GM15510 (cell line): ENCODE results near the gene TERT.

Experiments
- POLR2A ChIP-seq: IDR thresholded peaks from 3 replicates; pipeline ENCODE4 v1.6.1; 2011; ENCODE audit warnings: borderline replicate concordance; ENCODE audit not compliant: insufficient read length; ENCODE audit errors: extremely low read depth

Gene TERT

DNA sequence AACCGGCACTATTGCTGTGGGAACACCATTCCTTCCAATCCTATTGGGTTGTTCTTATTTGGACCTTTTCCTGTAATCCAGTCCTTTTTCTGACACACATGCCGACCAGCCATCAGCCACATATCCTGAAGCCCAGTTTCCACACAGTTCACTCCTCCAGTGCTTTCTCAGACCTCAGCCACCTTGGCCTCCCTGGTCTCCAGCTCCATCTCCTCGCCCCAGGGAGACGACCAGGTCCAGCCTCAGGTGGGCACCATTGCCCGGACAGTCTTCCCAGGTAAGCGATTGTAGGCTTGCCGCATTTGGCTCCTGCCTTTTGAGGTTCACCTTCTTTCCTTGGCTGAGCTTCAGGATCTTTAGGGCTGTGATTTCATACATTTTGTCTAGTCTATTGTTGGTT is 15.2 kb upstream of the TERT start:
- TF ChIP-seq POLR2A: no peak

DNA sequence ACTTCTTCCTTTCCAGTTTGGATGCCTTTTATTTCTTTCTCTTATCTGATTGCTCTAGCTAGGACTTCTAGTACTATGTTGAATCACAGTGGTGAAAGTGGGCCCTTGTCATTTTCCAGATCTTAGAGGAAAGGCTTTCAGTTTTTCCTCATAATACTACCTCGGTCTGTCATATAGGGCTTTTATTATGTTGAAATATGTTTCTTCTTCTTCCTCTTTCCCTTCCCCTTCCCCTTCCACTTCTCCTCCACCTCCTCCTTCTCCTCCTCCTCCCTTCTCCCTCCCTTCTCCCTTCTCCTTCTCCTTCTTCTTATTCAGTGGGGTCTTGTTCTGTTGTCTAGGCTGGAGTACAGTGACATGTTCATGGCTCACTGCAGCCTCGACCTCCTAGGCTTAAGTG is 9.2 kb upstream of the TERT start:
- no peak for TF ChIP-seq POLR2A

DNA sequence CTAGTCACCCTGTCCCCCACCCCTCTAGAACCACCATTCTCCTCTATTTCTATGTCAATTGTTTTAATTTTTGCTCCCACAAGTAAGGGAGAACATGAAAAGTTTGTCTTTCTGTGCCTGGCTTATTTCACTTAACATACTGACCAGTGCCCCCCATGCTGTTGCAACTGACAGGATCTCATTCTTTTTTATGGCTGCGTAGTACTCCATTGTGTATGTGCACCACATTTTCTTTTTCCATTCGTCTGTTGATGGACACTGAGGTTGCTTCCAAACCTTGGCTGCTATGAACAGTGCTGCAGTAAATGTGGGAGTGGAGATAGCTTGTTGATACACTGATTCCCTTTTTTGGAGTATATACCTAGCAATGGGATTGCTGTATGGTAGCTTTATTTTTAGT is 7.4 kb upstream of the TERT start:
- no peak for TF ChIP-seq POLR2A

DNA sequence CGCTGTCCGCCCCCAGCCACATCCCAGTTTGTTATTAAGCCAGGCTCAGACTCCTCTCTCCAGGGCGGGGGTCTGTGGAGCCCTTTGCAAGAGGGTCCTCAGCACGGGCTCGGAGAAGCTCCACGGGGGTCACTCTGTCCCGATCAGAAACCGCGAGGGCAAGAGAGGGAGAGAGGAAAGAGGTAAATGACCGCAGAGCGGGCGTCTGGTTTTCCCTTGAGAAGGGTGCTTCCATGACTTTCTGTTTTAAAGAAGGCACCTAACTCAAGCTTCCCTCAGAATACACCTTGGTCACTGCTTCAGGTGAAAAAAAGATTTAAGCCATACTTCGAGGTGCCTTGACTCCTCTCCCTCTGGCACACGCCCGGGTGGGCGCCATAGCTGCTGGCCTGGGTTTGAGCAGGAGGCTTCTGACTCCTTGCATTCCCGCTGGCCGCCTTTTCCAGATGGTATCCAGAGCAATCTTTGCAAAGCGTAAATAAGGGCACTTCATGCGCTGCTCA is 5.8 kb upstream of the TERT start:
- no peak for TF ChIP-seq POLR2A

DNA sequence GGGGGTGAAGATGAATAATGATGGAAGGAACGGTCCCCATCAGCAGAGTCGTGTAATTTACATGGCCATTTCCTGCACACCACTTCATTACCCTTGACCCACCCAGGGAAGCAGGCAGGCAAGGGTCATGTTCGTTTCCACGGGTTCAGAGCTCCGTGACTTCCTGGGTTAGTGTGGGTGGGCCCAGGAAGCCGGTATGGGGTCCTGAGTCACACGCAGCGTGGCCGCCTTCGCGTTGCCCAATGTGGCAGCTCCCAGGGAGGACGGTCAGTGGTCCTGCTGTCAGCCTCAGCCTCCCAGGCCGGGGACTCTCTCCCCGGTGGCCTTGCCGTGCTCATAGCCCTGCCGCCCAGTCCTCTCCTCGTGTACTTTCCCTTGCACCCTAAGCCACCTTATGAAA is 5.1 kb upstream of the TERT start:
- no peak for TF ChIP-seq POLR2A

DNA sequence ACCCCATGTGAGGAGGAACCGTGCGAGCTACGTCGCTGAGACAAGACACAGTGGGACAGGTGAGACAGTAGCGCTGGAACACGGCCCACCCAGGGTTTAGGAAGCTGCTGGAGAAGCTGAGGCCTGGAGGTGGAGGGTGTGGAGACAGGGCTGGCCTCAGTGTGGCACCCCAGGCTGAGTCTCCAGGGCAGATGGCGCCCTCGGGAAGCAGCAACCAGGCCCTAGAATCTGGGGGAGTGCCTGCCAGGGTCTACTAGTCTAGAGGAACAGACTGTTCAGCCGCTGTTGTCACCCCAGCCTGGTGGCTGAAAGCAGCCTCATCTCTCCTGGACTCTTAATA is 4.6 kb upstream of the TERT start:
- no peak for TF ChIP-seq POLR2A

DNA sequence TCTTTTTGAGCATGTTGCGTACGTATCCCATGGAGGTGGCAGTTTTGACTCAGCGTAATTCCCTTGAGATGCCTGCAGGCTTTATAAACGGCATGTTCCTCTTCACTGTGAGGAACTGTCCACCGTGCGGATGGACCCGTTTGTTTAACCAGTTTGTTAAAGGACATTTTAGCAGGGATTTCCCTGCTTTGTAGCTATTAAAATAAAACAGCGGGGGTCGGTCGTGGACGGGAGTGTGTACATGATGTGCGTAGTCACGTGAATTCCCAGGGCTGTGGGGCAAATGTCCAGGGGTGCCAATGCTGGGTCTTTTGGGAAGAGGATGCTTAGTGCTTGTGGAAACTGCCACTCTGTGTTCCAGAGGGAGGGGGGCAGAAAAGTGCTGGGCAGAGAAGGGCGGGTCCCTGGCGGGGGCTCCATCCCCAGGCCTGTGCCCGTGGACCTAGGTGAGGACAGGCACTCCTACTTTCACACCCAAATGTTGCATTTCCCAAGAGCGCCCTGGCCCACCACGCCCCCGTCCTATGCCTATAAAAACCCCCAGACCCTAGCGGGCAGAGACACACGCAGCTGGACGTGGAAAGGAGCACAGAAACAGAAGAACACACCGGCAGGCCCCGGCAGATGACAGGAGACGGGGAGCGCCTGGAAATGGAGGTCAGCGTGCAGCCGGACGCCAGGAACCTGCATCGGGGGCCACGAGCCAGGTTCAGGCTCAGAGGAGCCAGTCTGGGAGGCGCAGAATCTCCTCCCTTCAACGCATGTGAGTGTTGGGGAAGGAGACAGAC is 4.0 kb upstream of the TERT start:
- no peak for TF ChIP-seq POLR2A

DNA sequence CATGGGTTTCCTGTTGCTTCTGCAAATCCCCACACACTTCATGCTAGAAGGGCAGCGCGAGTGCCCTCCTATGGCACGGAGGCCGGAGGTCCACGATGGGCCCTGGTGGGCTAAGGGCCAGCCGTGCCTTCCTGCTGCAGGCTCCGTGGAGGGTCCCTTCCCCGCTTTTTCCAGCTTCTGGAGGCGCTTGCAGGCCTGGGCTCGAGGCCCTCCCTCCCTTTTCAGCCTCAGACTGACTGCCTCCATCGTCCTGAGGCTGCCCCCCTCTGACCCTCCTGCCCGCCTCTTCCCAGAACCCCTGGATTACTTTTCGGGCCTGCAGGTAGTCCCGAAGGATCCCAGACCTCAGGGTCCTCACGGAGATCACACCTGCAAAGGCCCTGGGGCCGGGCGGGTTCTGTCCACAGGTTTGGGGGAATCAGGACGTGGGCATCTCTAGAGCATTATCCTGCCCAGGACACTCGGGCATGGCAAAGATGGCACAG is 3.2 kb upstream of the TERT start:
- no peak for TF ChIP-seq POLR2A

DNA sequence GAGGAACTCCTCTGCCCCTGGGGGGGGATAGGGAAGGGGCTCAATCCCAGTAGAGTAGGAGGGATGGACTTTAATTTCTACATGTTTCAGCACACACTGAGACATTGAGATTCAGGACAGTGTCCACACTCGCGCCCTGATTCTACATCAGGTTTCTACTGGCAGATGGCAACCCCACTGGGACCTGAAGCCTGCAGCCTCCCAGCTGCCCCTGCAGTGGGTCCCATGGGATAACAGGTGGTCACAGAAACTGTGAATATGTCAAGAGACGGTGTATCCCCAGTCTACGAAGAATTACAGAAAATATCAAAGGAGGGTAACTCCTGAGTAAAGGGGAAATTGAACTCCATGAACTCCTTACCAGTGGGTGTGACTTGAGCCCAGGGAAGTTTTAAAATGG is 2.4 kb upstream of the TERT start:
- TF ChIP-seq POLR2A: no peak

DNA sequence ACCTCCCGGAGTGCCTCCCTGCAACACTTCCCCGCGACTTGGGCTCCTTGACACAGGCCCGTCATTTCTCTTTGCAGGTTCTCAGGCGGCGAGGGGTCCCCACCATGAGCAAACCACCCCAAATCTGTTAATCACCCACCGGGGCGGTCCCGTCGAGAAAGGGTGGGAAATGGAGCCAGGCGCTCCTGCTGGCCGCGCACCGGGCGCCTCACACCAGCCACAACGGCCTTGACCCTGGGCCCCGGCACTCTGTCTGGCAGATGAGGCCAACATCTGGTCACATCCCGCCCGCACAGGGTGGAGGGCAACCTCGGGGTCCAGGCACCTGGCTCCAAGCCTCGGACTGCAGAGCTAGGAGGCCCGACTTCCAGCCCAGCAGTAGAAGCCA is 776 bp upstream of the TERT start:
- no peak for TF ChIP-seq POLR2A

DNA sequence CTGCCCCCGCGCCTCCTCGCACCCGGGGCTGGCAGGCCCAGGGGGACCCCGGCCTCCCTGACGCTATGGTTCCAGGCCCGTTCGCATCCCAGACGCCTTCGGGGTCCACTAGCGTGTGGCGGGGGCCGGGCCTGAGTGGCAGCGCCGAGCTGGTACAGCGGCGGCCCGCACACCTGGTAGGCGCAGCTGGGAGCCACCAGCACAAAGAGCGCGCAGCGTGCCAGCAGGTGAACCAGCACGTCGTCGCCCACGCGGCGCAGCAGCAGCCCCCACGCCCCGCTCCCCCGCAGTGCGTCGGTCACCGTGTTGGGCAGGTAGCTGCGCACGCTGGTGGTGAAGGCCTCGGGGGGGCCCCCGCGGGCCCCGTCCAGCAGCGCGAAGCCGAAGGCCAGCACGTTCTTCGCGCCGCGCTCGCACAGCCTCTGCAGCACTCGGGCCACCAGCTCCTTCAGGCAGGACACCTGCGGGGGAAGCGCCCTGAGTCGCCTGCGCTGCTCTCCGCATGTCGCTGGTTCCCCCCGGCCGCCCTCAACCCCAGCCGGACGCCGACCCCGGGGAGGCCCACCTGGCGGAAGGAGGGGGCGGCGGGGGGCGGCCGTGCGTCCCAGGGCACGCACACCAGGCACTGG is 548 bp downstream of the TERT start:
- TF ChIP-seq POLR2A: no peak

DNA sequence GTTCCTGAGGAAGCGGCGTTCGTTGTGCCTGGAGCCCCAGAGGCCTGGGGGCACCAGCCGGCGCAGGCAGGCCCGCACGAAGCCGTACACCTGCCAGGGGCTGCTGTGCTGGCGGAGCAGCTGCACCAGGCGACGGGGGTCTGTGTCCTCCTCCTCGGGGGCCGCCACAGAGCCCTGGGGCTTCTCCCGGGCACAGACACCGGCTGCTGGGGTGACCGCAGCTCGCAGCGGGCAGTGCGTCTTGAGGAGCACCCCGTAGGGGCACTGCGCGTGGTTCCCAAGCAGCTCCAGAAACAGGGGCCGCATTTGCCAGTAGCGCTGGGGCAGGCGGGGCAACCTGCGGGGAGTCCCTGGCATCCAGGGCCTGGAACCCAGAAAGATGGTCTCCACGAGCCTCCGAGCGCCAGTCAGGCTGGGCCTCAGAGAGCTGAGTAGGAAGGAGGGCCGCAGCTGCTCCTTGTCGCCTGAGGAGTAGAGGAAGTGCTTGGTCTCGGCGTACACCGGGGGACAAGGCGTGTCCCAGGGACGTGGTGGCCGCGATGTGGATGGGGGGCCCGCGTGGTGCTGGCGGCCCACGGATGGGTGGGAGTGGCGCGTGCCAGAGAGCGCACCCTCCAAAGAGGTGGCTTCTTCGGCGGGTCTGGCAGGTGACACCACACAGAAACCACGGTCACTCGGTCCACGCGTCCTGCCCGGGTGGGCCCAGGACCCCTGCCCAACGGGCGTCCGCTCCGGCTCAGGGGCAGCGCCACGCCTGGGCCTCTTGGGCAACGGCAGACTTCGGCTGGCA is 1.3 kb downstream of the TERT start:
- TF ChIP-seq POLR2A: no peak

DNA sequence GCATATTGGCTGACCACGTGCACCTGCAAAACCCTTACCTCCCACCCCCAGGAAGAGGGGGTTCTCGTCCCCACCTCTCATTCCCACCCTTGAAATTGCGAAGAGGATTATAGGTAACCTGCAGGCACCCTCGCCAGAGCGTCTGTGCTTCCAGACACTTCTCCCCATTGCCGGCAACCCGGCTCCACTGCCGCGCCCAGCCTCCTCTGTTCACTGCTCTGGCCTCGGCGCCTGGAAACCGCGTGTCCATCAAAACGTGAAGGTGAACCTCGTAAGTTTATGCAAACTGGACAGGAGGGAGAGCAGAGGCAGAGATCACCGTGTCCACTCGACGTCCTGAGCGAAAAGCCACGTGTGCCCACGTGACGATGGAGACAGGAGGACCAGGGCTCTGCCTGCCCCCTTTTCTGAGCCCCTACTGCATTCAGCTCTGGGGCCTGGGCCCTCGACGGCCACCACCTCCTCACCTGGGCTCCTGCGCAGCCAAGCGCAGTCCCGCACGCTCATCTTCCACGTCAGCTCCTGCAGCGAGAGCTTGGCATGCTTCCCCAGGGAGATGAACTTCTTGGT is 1.9 kb downstream of the TERT start:
- TF ChIP-seq POLR2A: no peak

DNA sequence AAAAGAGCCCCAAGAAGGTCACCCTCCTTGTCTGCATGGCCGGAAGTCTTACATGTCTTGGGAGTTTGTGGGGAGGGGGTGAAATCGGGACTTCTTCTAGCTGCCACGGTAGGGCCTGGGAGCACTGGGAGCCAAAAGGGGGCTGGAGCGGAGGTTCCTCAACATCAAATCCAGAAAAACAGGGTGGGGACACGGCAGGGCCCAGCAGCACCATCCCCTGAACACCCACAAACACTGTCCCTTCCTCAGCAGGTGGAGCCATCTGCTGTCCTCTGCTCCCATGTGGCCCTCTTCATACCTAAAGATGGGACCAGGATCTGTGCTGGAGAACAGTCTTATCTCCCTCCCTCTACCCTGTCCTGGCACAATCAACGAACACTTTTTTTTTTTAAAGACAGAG is 2.7 kb downstream of the TERT start:
- no peak for TF ChIP-seq POLR2A

DNA sequence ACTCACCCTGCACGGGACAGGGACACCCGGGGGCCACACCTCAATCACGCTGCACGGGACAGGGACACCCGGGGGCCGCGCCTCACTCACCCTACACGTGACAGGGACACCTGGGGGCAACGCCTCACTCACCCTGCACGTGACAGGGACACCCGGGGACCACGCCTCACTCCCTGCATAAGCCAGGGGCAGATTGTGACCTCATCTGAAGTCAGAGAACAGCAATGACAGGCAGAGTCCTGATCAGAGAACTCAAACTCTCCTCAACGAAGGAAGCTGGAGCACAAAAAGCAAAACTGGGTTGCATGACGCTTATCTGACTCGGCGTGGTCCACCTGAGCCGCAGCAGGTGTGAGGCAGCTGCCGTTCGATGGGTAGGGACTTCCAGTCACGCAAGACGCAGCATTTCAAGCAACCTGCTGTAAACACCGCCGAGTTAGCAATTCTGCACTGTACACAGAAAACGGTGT is 3.2 kb downstream of the TERT start:
- TF ChIP-seq POLR2A: no peak
